ENCODE measurements around the gene OR2L13.

- TF ChIP-seq CTCF (IDR thresholded peaks at IDR 0.05; ENCODE audit: extremely low read depth in 1 of 2, insufficient read depth in 1 of 2, low read depth in 1 of 2, low read length in 2 of 2) (no peak), JUN (IDR thresholded peaks at IDR 0.05; ENCODE audit: borderline replicate concordance, insufficient read depth, insufficient read length, low read depth) (no peak), MAX (IDR thresholded peaks at IDR 0.05; ENCODE audit: insufficient read depth, insufficient read length) (no peak), POLR2A (IDR thresholded peaks at IDR 0.05; ENCODE audit: low read depth, low read length) (no peak), POLR2AphosphoS5 (IDR thresholded peaks at IDR 0.05; ENCODE audit: insufficient read depth, low read depth, low read length) (no peak)
These were observed 29.4 kb upstream of the OR2L13 start for GRCh38 chr1:248065604-248066003.

Measured in endothelial cell of umbilical vein (primary cell).